Measurements from ENCODE around the gene GPR39. TPM values are rescaled to one million over a fixed set of nuclear protein-coding genes. Genes with fewer than 3 reads are reported as not detected.

The GPR39 gene
- total and polyA plus RNA-seq, 2 donors (not counting 1 experiment from before 2014, with no cell fraction given) = not detected

DNA sequence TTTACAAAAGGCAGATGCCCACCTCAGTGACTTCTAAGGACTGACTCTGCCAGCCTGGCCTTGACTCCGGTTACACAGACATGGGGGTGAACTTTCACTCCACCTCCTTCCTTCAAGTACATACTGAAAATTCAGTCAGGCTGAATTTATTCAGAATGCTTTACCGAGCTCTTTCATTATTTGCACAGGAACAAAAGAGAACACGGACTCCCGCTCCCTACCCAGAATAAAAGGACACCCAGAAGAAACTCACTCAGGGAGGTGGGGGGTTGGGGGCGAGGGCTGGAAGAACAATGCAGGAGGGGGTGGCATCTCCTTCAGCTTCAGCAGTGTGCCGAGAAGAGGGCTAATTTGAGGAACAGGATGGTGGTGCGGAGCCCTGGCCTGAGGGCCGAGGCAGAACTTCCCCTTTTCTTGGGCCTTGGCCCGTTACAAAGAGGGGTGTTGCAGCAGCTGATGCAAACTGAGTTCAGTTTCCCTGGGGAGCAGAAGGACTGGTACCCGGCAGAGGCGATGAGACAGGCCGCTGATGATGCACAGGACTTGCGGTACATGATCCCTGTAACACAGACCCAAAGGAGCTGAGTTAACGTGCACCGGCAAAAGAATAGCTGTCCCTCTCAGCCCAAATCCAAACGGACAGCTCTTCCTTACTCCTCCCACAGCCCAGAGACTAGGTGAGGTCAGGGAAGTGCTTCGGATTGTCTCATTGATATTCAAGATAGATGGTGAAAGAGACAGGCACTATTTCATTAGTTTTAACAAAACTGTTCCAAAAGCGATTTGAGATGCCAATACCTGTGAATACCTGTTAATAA lies 229.3 kb downstream of the GPR39 start:
- DNase-seq (peak; percentile 40), ATAC-seq (ENCODE audit: low read depth) (peak; percentile 92)
- Histone ChIP-seq H3K9ac (ENCODE audit: low read length) (no peak overlapping the region), H3K27me3 (replicated peaks in 1 of 4; ENCODE audit: control extremely low read depth in 1 of 4, control insufficient read depth in 3 of 4, insufficient read depth in 4 of 4, low read length in 3 of 4) (peaks cover 0 to 3% (median 0%) of the 10 kb centered on the region in 4 experiments), H3K9me3 (ENCODE audit: control extremely low read depth in 1 of 3, control insufficient read depth in 2 of 3, insufficient read depth in 1 of 3, low read length in 2 of 3) (peaks cover 0 to 7% (median 0%) of the 10 kb centered on the region in 3 donors), H4K20me1 (ENCODE audit: control insufficient read depth, insufficient read depth, low read length, poor library complexity, severe bottlenecking) (no peaks in the 10 kb centered on the region), H2AFZ (ENCODE audit: insufficient read depth, low read depth, low read length, poor library complexity, severe bottlenecking) (no peak overlapping the region), H3K4me2 (replicated peaks; ENCODE audit: low read depth, low read length, poor library complexity, severe bottlenecking) (peak overlapping the region; percentile 42), H3K27ac (ENCODE audit: low read length in 2 of 2) (no peak overlapping the region), H3K4me1 (ENCODE audit: control insufficient read depth in 2 of 2, insufficient read depth in 2 of 2, low read length in 2 of 2) (peaks cover 4 to 11% of the 10 kb centered on the region in 2 donors), H3K4me3 (ENCODE audit: control extremely low read depth in 1 of 5, extremely low read depth in 1 of 5, insufficient read depth in 1 of 5, low read depth in 2 of 5, low read length in 4 of 5) (no peak overlapping the region), H3K79me2 (ENCODE audit: control insufficient read depth, insufficient read depth, low read length) (no peaks in the 10 kb centered on the region), H3K36me3 (replicated peaks in 1 of 2; ENCODE audit: control extremely low read depth in 1 of 2, control insufficient read depth in 1 of 2, extremely low read depth in 1 of 2, insufficient read depth in 2 of 2, low read length in 1 of 2) (no peaks in the 10 kb centered on the region)
- no peaks in the 10 kb centered on the region for H3K9me3 Mint-ChIP-seq (ENCODE audit: insufficient read depth)
- peak overlapping the region; percentile 71 for H3K27ac Mint-ChIP-seq
- peak overlapping the region; percentile 36 for H3K4me3 Mint-ChIP-seq
- intact Hi-C loops (cut with micrococcal nuclease) = no loop called here
- no peak for TF ChIP-seq EZH2 (IDR thresholded peaks at IDR 0.05; ENCODE audit: borderline replicate concordance, insufficient read depth, low read depth, low read length, poor library complexity, severe bottlenecking)
- TF ChIP-seq, protein P1, sequence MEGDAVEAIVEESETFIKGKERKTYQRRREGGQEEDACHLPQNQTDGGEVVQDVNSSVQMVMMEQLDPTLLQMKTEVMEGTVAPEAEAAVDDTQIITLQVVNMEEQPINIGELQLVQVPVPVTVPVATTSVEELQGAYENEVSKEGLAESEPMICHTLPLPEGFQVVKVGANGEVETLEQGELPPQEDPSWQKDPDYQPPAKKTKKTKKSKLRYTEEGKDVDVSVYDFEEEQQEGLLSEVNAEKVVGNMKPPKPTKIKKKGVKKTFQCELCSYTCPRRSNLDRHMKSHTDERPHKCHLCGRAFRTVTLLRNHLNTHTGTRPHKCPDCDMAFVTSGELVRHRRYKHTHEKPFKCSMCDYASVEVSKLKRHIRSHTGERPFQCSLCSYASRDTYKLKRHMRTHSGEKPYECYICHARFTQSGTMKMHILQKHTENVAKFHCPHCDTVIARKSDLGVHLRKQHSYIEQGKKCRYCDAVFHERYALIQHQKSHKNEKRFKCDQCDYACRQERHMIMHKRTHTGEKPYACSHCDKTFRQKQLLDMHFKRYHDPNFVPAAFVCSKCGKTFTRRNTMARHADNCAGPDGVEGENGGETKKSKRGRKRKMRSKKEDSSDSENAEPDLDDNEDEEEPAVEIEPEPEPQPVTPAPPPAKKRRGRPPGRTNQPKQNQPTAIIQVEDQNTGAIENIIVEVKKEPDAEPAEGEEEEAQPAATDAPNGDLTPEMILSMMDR (IDR thresholded peaks at IDR 0.05) = no peak
- ChIA-PET CTCF (no interaction called here), POLR2A (no interaction called here)
- 30% methylated on average over 10 of the region's 18 CpGs for WGBS (ENCODE audit: insufficient coverage)
- peaks cover 5% of the 10 kb centered on the region for H3K27me3 Mint-ChIP-seq
- H3K4me1 Mint-ChIP-seq = peaks cover 51% of the 10 kb centered on the region

DNA sequence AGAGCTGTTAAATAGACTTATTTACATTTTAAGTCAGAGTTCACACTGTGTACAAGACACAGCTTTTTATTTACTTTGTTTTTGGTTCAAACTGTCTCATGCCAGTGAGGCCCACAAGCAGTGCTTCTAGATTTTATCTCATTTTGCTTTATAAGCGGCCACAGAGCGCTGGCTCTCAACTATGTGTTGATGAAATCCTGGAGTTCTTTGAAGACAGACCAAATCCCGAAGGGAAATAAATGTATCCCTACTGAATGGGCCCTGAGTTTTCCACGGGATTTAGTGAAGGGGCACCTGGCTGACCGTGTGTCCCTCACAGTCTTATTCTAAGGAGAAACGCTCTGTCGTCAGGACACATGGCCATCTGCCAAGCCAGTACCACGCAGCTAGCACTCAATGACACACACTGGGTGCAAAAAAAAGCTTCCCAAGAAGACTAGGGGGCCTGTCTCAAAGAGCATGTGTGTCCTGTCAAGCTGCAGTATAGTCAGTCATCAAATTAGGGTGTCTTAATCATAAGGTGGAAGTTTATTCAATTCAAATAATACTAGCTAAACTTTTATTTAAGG lies 230.0 kb downstream of the GPR39 start:
- no peak for ATAC-seq (ENCODE audit: low read depth)
- no peak overlapping the region for H3K4me3 Mint-ChIP-seq
- H3K4me1 Mint-ChIP-seq = peaks cover 51% of the 10 kb centered on the region
- H3K27me3 ChIP-seq (replicated peaks in 1 of 4; ENCODE audit: control extremely low read depth in 1 of 4, control insufficient read depth in 3 of 4, insufficient read depth in 4 of 4, low read length in 3 of 4) = peaks cover 0 to 3% (median 0%) of the 10 kb centered on the region in 4 experiments
- intact Hi-C loops (cut with micrococcal nuclease) = no loop called here
- H3K27ac ChIP-seq (ENCODE audit: low read length in 2 of 2) = no peak overlapping the region
- H3K4me3 ChIP-seq (ENCODE audit: control extremely low read depth in 1 of 5, extremely low read depth in 1 of 5, insufficient read depth in 1 of 5, low read depth in 2 of 5, low read length in 4 of 5) = no peak overlapping the region
- H3K27ac Mint-ChIP-seq = no peak overlapping the region
- CTCF ChIA-PET = no interaction called here
- no peak for TF ChIP-seq EZH2 (IDR thresholded peaks at IDR 0.05; ENCODE audit: borderline replicate concordance, insufficient read depth, low read depth, low read length, poor library complexity, severe bottlenecking)
- TF ChIP-seq, protein P1 (IDR thresholded peaks at IDR 0.05) = no peak
- no peaks in the 10 kb centered on the region for H3K79me2 ChIP-seq (ENCODE audit: control insufficient read depth, insufficient read depth, low read length)
- no peak overlapping the region for H3K4me2 ChIP-seq (replicated peaks; ENCODE audit: low read depth, low read length, poor library complexity, severe bottlenecking)
- no peak overlapping the region for H2AFZ ChIP-seq (ENCODE audit: insufficient read depth, low read depth, low read length, poor library complexity, severe bottlenecking)
- peaks cover 0 to 7% (median 0%) of the 10 kb centered on the region in 3 donors for H3K9me3 ChIP-seq (ENCODE audit: control extremely low read depth in 1 of 3, control insufficient read depth in 2 of 3, insufficient read depth in 1 of 3, low read length in 2 of 3)
- peaks cover 5% of the 10 kb centered on the region for H3K27me3 Mint-ChIP-seq
- no peaks in the 10 kb centered on the region for H3K36me3 ChIP-seq (replicated peaks in 1 of 2; ENCODE audit: control extremely low read depth in 1 of 2, control insufficient read depth in 1 of 2, extremely low read depth in 1 of 2, insufficient read depth in 2 of 2, low read length in 1 of 2)
- H3K4me1 ChIP-seq (ENCODE audit: control insufficient read depth in 2 of 2, insufficient read depth in 2 of 2, low read length in 2 of 2) = peaks cover 4 to 11% of the 10 kb centered on the region in 2 donors
- POLR2A ChIA-PET = no interaction called here
- H3K9me3 Mint-ChIP-seq (ENCODE audit: insufficient read depth) = no peaks in the 10 kb centered on the region
- DNase-seq = no peak
- no peaks in the 10 kb centered on the region for H4K20me1 ChIP-seq (ENCODE audit: control insufficient read depth, insufficient read depth, low read length, poor library complexity, severe bottlenecking)
- H3K9ac ChIP-seq (ENCODE audit: low read length) = no peak overlapping the region
- 89% methylated on average over 7 of the region's 8 CpGs for WGBS (ENCODE audit: insufficient coverage)

Measured in B cell (primary cell).